Mucosa of descending colon (tissue), 3 donors: ENCODE data around the gene SULT1A1. TPM values are rescaled to one million over a fixed set of nuclear protein-coding genes. Genes with fewer than 3 reads are reported as not detected.
A peak's percentile ranks its signal among the peaks of the same experiment; 100 is the strongest.
"Not testable (repeated sequence)": the region's sequence is repeated elsewhere in the genome, so short reads cannot be mapped to it uniquely, and the experiment has no call there.

Source experiments
- ATAC-seq: fragments of 200-7000 bp; cut with Tn5 transposase; one replicate; pipeline ENCODE4 v1.9.1; 2020; ENCODE audit warnings: mild to moderate bottlenecking, moderate library complexity
- DNase-seq, 3 donors: peaks; one replicate each; pipeline ENCODE4 v3.0.0-alpha.2; 2020
- H3K36me3 ChIP-seq: fragments of 200-600 bp; one replicate; pipeline ENCODE4 v1.8.0; 2021; ENCODE audit warnings: low read depth, mild to moderate bottlenecking
- H3K4me1 ChIP-seq: fragments of 200-600 bp; one replicate; pipeline ENCODE4 v1.8.0; 2021; ENCODE audit warnings: low read depth, mild to moderate bottlenecking
- H3K4me3 ChIP-seq: fragments of 200-600 bp; one replicate; pipeline ENCODE4 v1.8.0; 2021; ENCODE audit warnings: mild to moderate bottlenecking
- H3K9me3 ChIP-seq: fragments of 200-600 bp; one replicate; pipeline ENCODE4 v1.8.0; 2021; ENCODE audit warnings: mild to moderate bottlenecking
- intact Hi-C, 2 donors: fragments of 100-400 bp; cut with DNase I in 1 of 2; cut with micrococcal nuclease in 1 of 2; formaldehyde crosslinking; loops; one replicate each; pipeline versions ENCODE4 v1.11.0 to v1.11.1; 2022; cut with DNase I, micrococcal nuclease
- long read RNA-seq, 2 donors: library from polyadenylated mRNA; unstranded; transcript quantifications; one replicate each; pipeline ENCODE4 v2.0.0, GENCODE V29; 2019 to 2021
- total RNA-seq, 3 donors: library from RNA; stranded (reverse); fragmentation: NEBNext Ultra II Directional in 2 of 3; extraction: Animal tissue kit (Norgen Biotek cat#: 25700) in 2 of 3; gene quantifications; one replicate each; pipeline versions ENCODE4 v1.2.1 to v1.2.4, GENCODE V29; 2021 to 2023
- TF ChIP-seq, protein P1 (sequence below): fragments of 200-600 bp; IDR thresholded peaks from one replicate; pipeline ENCODE4 v1.8.0; 2022; ENCODE audit warnings: antibody characterized with exemption, mild to moderate bottlenecking
- donor health status: DM: no; HTN: no; CAD: no; lungs with moderate emphysema.
- donor health status: DM: no; HTN: no; CAD: no.
- donor health status: DM: no; HTN: yes; CAD: no.

The SULT1A1 gene
- 100 to 1,000 TPM in 2 of 3 donors, 10 to 100 TPM in 1; 52.4 to 254 (median 138) TPM for total RNA-seq
- long read RNA-seq, donor 1, transcript SULT1A1-201 (8 exons, 1,162 nt): major isoform, 37 of 44 reads
- long read RNA-seq, donor 1, partial matches to known transcripts: 1 of 44 reads
- long read RNA-seq, donor 1, other reads (novel, unspliced or antisense): 4 of 44 reads
- long read RNA-seq, donor 2, full-length matches to known transcripts: 306 of 352 reads
- long read RNA-seq, donor 2, partial matches to known transcripts: 28 of 352 reads
- long read RNA-seq, donor 2, other reads (novel, unspliced or antisense): 18 of 352 reads

DNA sequence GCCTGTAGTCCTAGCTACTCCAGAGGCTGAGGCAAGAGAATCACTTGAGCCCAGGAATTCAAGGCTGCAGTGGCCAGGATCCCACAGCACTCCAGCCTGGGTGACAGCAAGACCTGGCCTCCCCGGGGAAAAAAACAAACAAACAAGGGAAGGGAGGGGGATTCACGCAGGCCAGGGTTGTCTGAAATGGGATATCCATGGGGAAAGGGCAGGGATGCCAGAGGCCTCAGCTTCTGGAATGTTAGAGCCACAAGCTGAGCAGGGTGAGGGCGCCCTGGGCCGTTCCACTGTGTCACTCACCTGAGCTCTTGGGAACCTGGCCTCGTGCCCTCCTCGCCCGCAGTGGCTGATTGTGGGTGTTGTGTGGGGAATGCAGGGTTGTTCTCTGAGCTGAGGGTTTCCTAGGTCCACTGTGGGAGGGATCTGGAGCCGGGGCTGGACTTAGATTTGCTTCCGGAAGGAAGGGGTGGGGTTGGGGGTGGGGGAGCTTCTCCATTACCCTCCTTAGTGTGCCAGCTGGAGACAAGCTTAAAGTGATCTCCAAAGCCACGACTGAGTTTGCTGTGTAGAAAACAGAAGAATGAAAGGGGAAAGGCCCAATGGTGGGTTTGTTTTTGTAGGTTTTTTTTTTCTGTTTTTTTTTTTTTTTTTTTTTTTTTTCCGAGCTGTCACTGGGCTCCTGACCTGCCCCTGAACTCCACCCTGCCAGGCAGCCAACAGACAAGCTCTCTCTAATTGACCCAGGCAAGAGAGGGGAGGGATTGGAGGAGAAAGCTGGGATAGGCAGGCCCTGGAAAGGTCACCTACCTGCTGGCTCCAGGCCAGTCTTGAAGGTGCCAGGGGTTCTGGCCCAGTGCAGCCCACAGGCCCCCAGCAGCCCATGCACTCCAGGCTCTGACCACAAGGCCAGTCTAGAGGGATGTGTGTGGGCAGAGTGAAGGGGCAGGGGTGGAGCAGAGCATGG, at the start of gene SULT1A1:
TSS of gene SULT1A1 (minus strand) at position 414 of the 964 bp plus-strand sequence. CDS start 1,189 bp downstream, outside the sequence.
- Histone ChIP-seq H3K36me3 (no peaks in the 10 kb centered on the region), H3K9me3 (no peaks in the 10 kb centered on the region), H3K4me3 (no peak within 1 kb of the TSS), H3K4me1 (peaks cover 14% of the 10 kb centered on the region)
- TF ChIP-seq, protein P1, sequence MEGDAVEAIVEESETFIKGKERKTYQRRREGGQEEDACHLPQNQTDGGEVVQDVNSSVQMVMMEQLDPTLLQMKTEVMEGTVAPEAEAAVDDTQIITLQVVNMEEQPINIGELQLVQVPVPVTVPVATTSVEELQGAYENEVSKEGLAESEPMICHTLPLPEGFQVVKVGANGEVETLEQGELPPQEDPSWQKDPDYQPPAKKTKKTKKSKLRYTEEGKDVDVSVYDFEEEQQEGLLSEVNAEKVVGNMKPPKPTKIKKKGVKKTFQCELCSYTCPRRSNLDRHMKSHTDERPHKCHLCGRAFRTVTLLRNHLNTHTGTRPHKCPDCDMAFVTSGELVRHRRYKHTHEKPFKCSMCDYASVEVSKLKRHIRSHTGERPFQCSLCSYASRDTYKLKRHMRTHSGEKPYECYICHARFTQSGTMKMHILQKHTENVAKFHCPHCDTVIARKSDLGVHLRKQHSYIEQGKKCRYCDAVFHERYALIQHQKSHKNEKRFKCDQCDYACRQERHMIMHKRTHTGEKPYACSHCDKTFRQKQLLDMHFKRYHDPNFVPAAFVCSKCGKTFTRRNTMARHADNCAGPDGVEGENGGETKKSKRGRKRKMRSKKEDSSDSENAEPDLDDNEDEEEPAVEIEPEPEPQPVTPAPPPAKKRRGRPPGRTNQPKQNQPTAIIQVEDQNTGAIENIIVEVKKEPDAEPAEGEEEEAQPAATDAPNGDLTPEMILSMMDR: no peak
- ATAC-seq: peak; percentile 79
- DNase-seq: peak; percentile 86 to 92 (median 88)
- intact Hi-C loops: no loop called here

DNA sequence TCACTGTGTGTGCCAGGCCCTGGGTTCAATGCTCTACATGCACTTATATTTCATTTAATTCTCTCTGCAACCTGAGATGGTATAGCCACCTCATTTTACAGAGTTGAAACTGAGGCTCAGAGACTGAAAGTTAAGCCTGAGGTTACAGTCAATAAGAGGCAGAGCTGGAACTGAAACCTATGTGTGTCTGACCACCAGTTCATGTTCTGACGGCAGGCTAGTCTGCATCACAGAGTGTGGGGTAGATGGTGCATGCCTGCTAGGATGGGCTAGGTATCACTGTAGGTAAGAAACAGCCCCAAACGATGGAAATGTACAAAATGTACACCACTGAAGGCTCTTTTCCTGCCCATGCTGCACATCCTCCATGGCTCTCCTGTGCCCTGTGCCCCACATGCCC, 30.1 kb upstream of the SULT1A1 start:
- intact Hi-C loops, H3K4me3 ChIP-seq, H3K9me3 ChIP-seq, ATAC-seq, DNase-seq, H3K36me3 ChIP-seq, H3K4me1 ChIP-seq: not testable (repeated sequence)

DNA sequence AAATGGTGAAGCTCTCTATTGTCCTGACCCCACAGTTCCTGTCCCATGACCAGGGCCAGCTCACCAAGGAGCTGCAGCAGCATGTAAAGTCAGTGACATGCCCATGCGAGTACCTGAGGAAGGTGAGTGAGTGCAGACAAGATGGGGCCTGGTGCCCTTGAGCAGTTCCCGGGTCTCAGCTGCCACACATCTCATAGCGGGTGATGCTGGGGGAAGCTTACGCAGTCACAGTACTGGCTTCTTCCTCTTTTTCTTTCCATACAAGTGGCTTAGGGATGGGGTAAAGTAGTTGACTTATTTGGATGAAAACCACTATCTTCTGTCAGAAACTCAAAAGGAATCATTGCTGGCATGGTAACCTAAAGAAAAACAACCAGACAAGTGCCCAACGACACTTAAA, 28.5 kb upstream of the SULT1A1 start:
- intact Hi-C loops, H3K9me3 ChIP-seq, H3K4me1 ChIP-seq, ATAC-seq, H3K4me3 ChIP-seq, H3K36me3 ChIP-seq, DNase-seq: not testable (repeated sequence)

DNA sequence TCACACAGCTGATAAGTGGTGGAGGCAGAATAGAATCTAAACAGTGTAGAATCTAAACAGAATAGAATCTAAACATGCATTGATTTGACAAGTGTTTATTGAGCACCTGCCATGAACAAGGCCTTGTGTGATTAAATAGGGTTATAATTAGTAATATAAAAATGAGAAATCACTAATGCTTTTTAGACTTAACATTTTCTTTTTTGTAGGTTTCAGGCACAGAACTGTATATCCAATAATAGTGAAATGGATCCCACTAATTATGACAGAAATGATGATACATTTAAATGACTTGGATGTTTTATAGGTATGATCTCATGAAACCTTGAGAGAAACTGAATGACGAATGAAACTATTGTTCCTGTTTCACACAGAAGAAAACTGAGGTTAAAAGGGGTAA, 27.9 kb upstream of the SULT1A1 start, which contains the start of gene NPIPB8:
TSS of gene NPIPB8 (plus strand) at position 301 of the 400 bp plus-strand sequence. CDS start 296 bp downstream, outside the sequence.
- H3K4me3 ChIP-seq, H3K9me3 ChIP-seq, H3K4me1 ChIP-seq, ATAC-seq, intact Hi-C loops, DNase-seq, H3K36me3 ChIP-seq: not testable (repeated sequence)

DNA sequence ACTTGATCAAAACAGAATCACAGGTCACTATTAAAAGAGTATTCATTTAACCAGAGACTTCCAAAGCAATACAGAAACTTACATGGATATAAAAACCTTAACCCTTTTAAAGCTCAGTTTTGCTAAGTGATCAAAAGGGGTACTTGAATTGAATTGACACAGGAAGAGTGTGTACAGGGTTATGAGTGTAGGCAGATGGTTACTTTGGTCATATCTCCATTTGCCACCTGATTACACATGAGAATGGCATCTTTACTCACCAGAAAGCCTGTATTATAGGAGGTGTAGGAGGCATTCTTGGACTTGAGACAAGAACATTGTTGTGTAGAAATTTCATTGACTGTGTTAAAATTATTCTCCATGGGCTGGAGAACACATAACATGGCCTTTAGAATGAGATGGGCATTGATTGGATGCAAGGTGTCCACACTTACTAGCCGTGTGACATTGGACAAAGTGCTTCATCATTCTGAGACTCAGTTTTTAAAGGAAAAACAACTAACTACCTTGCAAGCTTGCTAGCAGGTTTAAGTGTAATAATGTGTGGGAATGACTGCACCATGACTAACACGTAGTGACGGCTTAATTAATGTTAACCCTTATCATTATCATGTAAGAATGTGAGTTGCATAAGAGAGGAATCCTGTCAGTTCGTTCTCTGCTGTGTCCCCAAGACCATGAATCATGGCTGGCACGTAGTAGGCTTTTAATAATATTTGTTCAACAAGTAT, 26.4 kb upstream of the SULT1A1 start:
- H3K4me3 ChIP-seq, H3K9me3 ChIP-seq, DNase-seq, H3K4me1 ChIP-seq, H3K36me3 ChIP-seq, ATAC-seq, intact Hi-C loops: not testable (repeated sequence)

DNA sequence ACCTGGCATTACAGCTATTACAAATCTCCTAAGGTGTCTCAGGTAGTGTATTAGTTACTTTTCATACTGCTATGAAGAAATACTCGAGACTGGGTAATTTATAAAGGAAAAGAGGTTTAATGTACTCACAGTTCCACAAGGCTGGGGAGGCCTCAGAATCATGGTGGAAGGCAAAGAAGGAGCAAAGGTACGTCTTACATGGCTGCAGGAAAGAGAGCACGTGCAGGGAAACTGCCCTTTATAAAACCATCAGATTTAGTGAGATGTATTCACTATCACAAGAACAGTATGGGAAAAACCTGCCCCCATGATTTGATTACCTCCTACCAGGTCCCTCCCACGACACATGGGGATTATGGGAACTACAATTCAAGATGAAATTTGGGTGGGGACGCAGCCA, 21.1 kb upstream of the SULT1A1 start:
- intact Hi-C loops, H3K9me3 ChIP-seq: not testable (repeated sequence)

DNA sequence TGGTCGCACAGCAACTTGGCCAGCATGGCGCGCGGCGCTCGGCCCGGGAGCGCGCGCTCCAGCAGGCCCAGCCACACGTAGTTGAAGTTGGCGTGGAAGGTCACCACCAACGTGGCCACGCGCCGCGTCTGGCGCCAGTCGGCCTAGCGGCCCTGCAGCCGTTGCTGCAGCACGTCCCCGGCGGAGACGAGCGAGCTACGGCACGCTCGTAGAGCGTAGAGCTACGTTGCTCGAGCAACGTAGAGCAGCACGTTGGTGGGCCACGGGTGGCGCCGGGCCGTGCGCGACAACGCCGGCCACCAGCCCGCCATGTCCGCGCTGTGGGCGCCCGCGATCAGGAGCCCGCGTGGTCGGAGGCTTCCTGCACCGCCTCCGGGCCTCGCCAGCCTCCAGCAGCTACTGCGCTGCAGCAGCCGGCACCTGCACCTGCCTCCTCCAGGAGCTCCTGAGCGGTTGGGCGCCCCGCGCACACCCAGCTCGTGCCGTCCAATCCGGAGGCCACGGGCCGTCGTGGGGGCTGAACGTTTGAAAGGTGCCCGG, 13.4 kb upstream of the SULT1A1 start:
- Histone ChIP-seq H3K9me3 (no peaks in the 10 kb centered on the region), H3K36me3 (no peaks in the 10 kb centered on the region), H3K4me1 (no peaks in the 10 kb centered on the region), H3K4me3 (peak overlapping the region; percentile 9)
- intact Hi-C loops: no loop called here
- peak; percentile 98 for ATAC-seq
- DNase-seq: peak; percentile 76 to 89 (median 85)
- TF ChIP-seq, protein P1: no peak

More for the DNA sequence above, 21.1 kb upstream of the SULT1A1 start:
- H3K4me3 ChIP-seq, ATAC-seq, H3K36me3 ChIP-seq, H3K4me1 ChIP-seq, DNase-seq: not testable (repeated sequence)

DNA sequence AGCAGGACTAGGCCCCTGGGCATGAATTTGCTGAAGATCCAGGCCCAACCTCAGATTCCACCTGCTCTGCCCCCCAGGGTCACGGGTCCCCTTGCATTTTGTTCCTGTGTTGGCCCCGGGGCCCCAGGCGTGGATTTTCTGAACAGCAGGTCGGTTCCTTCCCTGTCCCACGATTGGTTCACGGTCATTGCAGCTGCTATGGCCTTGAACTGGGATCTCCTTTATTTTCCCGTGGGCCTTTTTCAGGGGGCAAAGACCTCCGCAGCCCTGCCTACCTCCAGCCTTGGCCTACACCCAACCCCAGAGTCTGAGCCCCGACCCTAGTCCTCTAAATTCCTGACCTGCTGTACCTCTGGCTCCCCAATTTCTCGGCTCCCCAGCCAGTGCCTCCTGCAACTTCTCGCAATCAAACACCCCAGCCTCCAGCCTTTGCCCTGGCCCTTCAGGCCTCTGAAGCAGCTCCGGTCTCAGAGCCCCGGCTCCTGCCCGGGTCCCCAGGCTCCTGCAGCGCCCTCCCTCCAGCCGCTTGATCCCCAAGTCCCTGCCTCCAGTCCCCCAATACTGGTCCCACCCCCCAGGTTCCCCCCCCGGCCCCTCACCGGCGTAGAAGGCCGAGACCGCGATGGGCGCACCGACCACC, 12.8 kb upstream of the SULT1A1 start:
- H3K36me3 ChIP-seq, H3K9me3 ChIP-seq, intact Hi-C loops, H3K4me1 ChIP-seq: not testable (repeated sequence)
- ATAC-seq: peak; percentile 66
- peak overlapping the region; percentile 9 for H3K4me3 ChIP-seq
- DNase-seq: peak in 1 of 3 donors; percentile 50
